CD14-positive monocyte (primary cell): Measurements from ENCODE around the gene POM121C. TPM values are rescaled to one million over a fixed set of nuclear protein-coding genes. Genes with fewer than 3 reads are reported as not detected.
"Not testable (repeated sequence)": the region's sequence is repeated elsewhere in the genome, so short reads cannot be mapped to it uniquely, and the experiment has no call there.

ENCODE experiments used
- DNase-seq, 3 donors: peaks; one replicate each; pipeline ENCODE4 v3.0.0-alpha.2; 2011 to 2022
- H2AFZ ChIP-seq: 2 replicates; pipeline ENCODE4 v1.6.0; 2012; ENCODE audit warnings: mild to moderate bottlenecking, low read depth, low read length, inconsistent platforms; ENCODE audit not compliant: insufficient read depth, poor library complexity, severe bottlenecking
- H3K27ac ChIP-seq, 2 donors: 1 replicate in 1 of 2; 2 replicates in 1 of 2; pipeline ENCODE4 v1.5.1; 2012 to 2013; ENCODE audit warnings: low read length in 2 of 2, control low read depth in 1 of 2, inconsistent platforms in 1 of 2, low read depth in 1 of 2, mild to moderate bottlenecking in 1 of 2
- H3K27me3 ChIP-seq, 2 donors: one replicate each; pipeline versions ENCODE4 v1.6.0 to v1.6.1; 2011 to 2013; ENCODE audit warnings: low read length in 2 of 2; ENCODE audit not compliant: control insufficient read depth in 2 of 2, insufficient read depth in 2 of 2
- H3K36me3 ChIP-seq, 2 donors: replicated peaks in 1 of 2; 1 replicate in 1 of 2; 2 replicates in 1 of 2; pipeline versions ENCODE4 v1.5.1 to v1.6.1; 2012 to 2013; ENCODE audit warnings: low read length in 2 of 2, control low read depth in 1 of 2, inconsistent platforms in 1 of 2, mild to moderate bottlenecking in 1 of 2; ENCODE audit not compliant: insufficient read depth in 2 of 2, control insufficient read depth in 1 of 2
- H3K4me1 ChIP-seq, 2 donors: 1 replicate in 1 of 2; 2 replicates in 1 of 2; pipeline versions ENCODE4 v1.5.1 to v1.6.1; 2012 to 2013; ENCODE audit warnings: low read length in 2 of 2, control low read depth in 1 of 2, inconsistent platforms in 1 of 2, mild to moderate bottlenecking in 1 of 2, moderate library complexity in 1 of 2; ENCODE audit not compliant: insufficient read depth in 2 of 2, control insufficient read depth in 1 of 2
- H3K4me2 ChIP-seq: replicated peaks from 2 replicates; pipeline ENCODE3; 2012; ENCODE audit warnings: low read length, moderate library complexity, mild to moderate bottlenecking; ENCODE audit not compliant: poor library complexity, severe bottlenecking; ENCODE audit errors: extremely low read depth
- H3K4me3 ChIP-seq, 3 experiments: fragments of 200-600 bp in 1 of 3; sonication (generic) in 1 of 3; replicated peaks in 1 of 3; 1 replicate in 2 of 3; 2 replicates in 1 of 3; pipeline ENCODE4 v1.5.1; 2011 to 2013; ENCODE audit warnings: low read length in 3 of 3, mild to moderate bottlenecking in 3 of 3, control low read depth in 2 of 3, low read depth in 2 of 3, inconsistent platforms in 1 of 3, moderate library complexity in 1 of 3
- H3K79me2 ChIP-seq: 2 replicates; pipeline ENCODE4 v1.6.0; 2012; ENCODE audit warnings: mild to moderate bottlenecking, control low read depth, inconsistent platforms, low read length, moderate library complexity; ENCODE audit not compliant: insufficient read depth
- H3K9ac ChIP-seq: 2 replicates; pipeline ENCODE4 v1.6.0; 2017; ENCODE audit warnings: low read length, mild to moderate bottlenecking; ENCODE audit not compliant: insufficient read depth, poor library complexity, severe bottlenecking
- H3K9me3 ChIP-seq, 2 donors: replicated peaks in 1 of 2; 1 replicate in 1 of 2; 2 replicates in 1 of 2; pipeline versions ENCODE4 v1.5.1 to v1.6.1; 2012 to 2013; ENCODE audit warnings: low read length in 2 of 2, control low read depth in 1 of 2; ENCODE audit not compliant: control insufficient read depth in 1 of 2, insufficient read depth in 1 of 2
- H4K20me1 ChIP-seq: 2 replicates; pipeline ENCODE4 v1.6.0; 2012; ENCODE audit warnings: mild to moderate bottlenecking, low read length, control low read depth, moderate library complexity; ENCODE audit not compliant: insufficient read depth
- H3K27ac Mint-ChIP-seq, 7 donors: one replicate each; pipeline ENCODE4 v1.8.0; 2020; ENCODE audit warnings: mild to moderate bottlenecking in 7 of 7, mixed read lengths in 7 of 7, moderate library complexity in 6 of 7, inconsistent platforms in 2 of 7
- H3K27me3 Mint-ChIP-seq, 3 donors: one replicate each; pipeline ENCODE4 v1.8.0; 2021 to 2022; ENCODE audit warnings: low read depth in 3 of 3, mild to moderate bottlenecking in 3 of 3, mixed read lengths in 3 of 3, moderate library complexity in 3 of 3, inconsistent platforms in 1 of 3
- H3K36me3 Mint-ChIP-seq, 2 donors: one replicate each; pipeline ENCODE4 v1.8.0; 2020; ENCODE audit warnings: mixed read lengths in 2 of 2, inconsistent platforms in 1 of 2, mild to moderate bottlenecking in 1 of 2
- H3K4me1 Mint-ChIP-seq: one replicate; pipeline ENCODE4 v1.8.0; 2020; ENCODE audit warnings: mild to moderate bottlenecking, mixed read lengths
- H3K4me3 Mint-ChIP-seq, 2 donors: one replicate each; pipeline ENCODE4 v1.8.0; 2020; ENCODE audit warnings: mild to moderate bottlenecking in 2 of 2, mixed read lengths in 2 of 2, moderate library complexity in 1 of 2
- H3K9me3 Mint-ChIP-seq, 7 donors: one replicate each; pipeline ENCODE4 v1.8.0; 2020 to 2022; ENCODE audit warnings: mixed read lengths in 7 of 7, mild to moderate bottlenecking in 6 of 7, moderate library complexity in 6 of 7, inconsistent platforms in 2 of 7
- WGBS: methylation state at CpG from one replicate; pipeline ENCODE4 v1.1.5; 2013; ENCODE audit warnings: missing lambda C conversion rate; ENCODE audit not compliant: insufficient coverage; 5-methylcytosine and 5-hydroxymethylcytosine counted together
- intact Hi-C, 2 donors: fragments of 100-400 bp; cut with micrococcal nuclease; formaldehyde crosslinking; loops; one replicate each; pipeline versions ENCODE4 v1.15.0 to v1.15.1; 2023
- polyA plus RNA-seq, 3 donors: library from polyadenylated mRNA; depleted of rRNA in 1 of 3; unstranded in 2 of 3; stranded (reverse) in 1 of 3; fragments of 300-500 nt in 2 of 3; fragments of >200 nt in 1 of 3; fragmentation: Illumina TruSeq in 2 of 3; gene quantifications; 1 replicate in 2 of 3; 2 replicates in 1 of 3; pipeline ENCODE4 v1.2.3, GENCODE V29; 2012 to 2021

The POM121C gene
- polyA plus RNA-seq, 3 donors, result 2.2 to 17.0 (median 3.9) TPM

- H3K9ac ChIP-seq, result not testable (repeated sequence)
Measured at GRCh38 chr7:75420152-75420551, 65.9 kb downstream of the POM121C start.

GRCh38 chr7:75419693-75420092, 66.4 kb downstream of the POM121C start:
- Mint-ChIP-seq H3K36me3 (peaks cover 46 to 67% of the 10 kb centered on the region in 2 donors), H3K27ac (peak overlapping the region in 2 of 7 donors; percentile 23 to 35)
- H3K4me3 Mint-ChIP-seq, DNase-seq, H3K79me2 ChIP-seq, H3K27me3 Mint-ChIP-seq, H3K4me3 ChIP-seq, intact Hi-C loops, H3K27ac ChIP-seq, H4K20me1 ChIP-seq, H3K9me3 Mint-ChIP-seq, H3K4me1 Mint-ChIP-seq, H3K27me3 ChIP-seq, H2AFZ ChIP-seq, H3K4me2 ChIP-seq, H3K4me1 ChIP-seq, H3K9me3 ChIP-seq, H3K9ac ChIP-seq: not testable (repeated sequence)
- WGBS, result 96% methylated on average over 6 of the region's 13 CpGs
- H3K36me3 ChIP-seq, result peaks cover 34 to 47% of the 10 kb centered on the region in 2 donors

More at GRCh38 chr7:75420152-75420551, 65.9 kb downstream of the POM121C start:
- 100% methylated on average over 7 of the region's 13 CpGs for WGBS
- Mint-ChIP-seq H3K36me3 (peaks cover 46 to 67% of the 10 kb centered on the region in 2 donors), H3K27ac (peak overlapping the region in 2 of 7 donors; percentile 50 to 72)
- H3K4me1 Mint-ChIP-seq, H3K4me2 ChIP-seq, H3K27ac ChIP-seq, H3K27me3 Mint-ChIP-seq, H4K20me1 ChIP-seq, H3K4me3 ChIP-seq, H3K79me2 ChIP-seq, H2AFZ ChIP-seq, intact Hi-C loops, H3K9me3 Mint-ChIP-seq, H3K9me3 ChIP-seq, DNase-seq, H3K4me3 Mint-ChIP-seq, H3K4me1 ChIP-seq, H3K27me3 ChIP-seq: not testable (repeated sequence)
- H3K36me3 ChIP-seq, result peaks cover 35 to 46% of the 10 kb centered on the region in 2 donors

- DNase-seq, H3K4me1 Mint-ChIP-seq, H3K79me2 ChIP-seq, H3K4me2 ChIP-seq, H3K9me3 ChIP-seq, H3K27me3 Mint-ChIP-seq, H3K9me3 Mint-ChIP-seq, H3K4me3 ChIP-seq, H2AFZ ChIP-seq, H3K27ac Mint-ChIP-seq, H4K20me1 ChIP-seq, H3K27me3 ChIP-seq, H3K9ac ChIP-seq, H3K4me3 Mint-ChIP-seq, H3K27ac ChIP-seq, H3K4me1 ChIP-seq, intact Hi-C loops: not testable (repeated sequence)
- WGBS, result 100% methylated on average over 4 of the region's 13 CpGs
- peaks cover 41 to 62% of the 10 kb centered on the region in 2 donors for H3K36me3 Mint-ChIP-seq
- H3K36me3 ChIP-seq, result peaks cover 29 to 42% of the 10 kb centered on the region in 2 donors
Measured at GRCh38 chr7:75419210-75419609, 66.9 kb downstream of the POM121C start.

GRCh38 chr7:75418292-75418858, 67.7 kb downstream of the POM121C start:
- H3K9me3 ChIP-seq, intact Hi-C loops, DNase-seq, H3K4me1 ChIP-seq, H3K4me3 Mint-ChIP-seq, H4K20me1 ChIP-seq, H2AFZ ChIP-seq, H3K27me3 Mint-ChIP-seq, H3K9ac ChIP-seq, H3K4me3 ChIP-seq, H3K27ac ChIP-seq, H3K27me3 ChIP-seq, H3K4me1 Mint-ChIP-seq, H3K9me3 Mint-ChIP-seq, H3K79me2 ChIP-seq, H3K27ac Mint-ChIP-seq, H3K4me2 ChIP-seq: not testable (repeated sequence)
- H3K36me3 ChIP-seq, result peaks cover 21 to 36% of the 10 kb centered on the region in 2 donors
- WGBS, result no CpG with 5 or more reads among the region's 20 CpGs
- H3K36me3 Mint-ChIP-seq, result peaks cover 33 to 54% of the 10 kb centered on the region in 2 donors
